GM19023 (cell line): ENCODE data around the gene YIF1A.
A peak's percentile ranks its signal among the peaks of the same experiment; 100 is the strongest.
"Not testable (repeated sequence)": the region's sequence is repeated elsewhere in the genome, so short reads cannot be mapped to it uniquely, and the experiment has no call there.

Source experiments
- ATAC-seq: cut with Tn5 transposase; IDR thresholded peaks from one replicate; pipeline ENCODE4 v1.9.1; 2021; ENCODE audit warnings: mild to moderate bottlenecking, moderate library complexity; ENCODE audit not compliant: unreplicated experiment

Gene YIF1A

DNA sequence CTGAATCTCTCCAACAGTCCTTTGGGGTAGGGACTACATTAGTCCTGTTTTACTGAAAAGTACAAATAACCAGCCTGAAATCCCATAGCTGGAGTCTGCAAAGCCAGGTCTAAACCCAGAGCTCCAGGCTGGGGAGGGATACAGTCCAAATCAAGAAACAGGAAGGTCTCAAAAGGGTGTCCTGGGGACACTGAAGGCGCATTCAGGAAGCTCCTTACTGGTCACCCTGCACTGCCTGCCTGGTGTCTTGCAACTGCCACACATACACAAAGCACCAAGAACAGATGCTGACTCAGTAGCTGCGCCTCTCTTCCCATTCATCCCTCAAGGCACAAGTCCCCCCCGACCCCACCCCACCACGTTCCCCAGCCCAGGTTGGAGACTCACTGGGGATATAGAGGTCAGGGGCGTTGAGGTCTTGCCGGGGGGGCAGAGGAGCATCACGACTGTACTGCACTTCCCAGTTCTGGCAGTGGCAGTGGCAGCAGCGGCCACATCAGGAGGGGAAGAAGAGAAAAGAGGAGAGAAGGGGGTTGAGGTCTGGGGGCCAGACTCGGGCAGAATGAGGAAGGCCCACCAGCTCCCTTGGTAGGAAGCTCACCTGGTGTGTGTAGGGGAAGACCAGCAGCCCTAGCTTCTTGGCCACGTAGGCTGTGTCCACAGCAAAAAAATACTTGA, 1.6 kb downstream of the YIF1A start:
- ATAC-seq: no peak

GRCh38 chr11:66286699-66287098, 2.2 kb downstream of the YIF1A start:
- no peak for ATAC-seq

DNA sequence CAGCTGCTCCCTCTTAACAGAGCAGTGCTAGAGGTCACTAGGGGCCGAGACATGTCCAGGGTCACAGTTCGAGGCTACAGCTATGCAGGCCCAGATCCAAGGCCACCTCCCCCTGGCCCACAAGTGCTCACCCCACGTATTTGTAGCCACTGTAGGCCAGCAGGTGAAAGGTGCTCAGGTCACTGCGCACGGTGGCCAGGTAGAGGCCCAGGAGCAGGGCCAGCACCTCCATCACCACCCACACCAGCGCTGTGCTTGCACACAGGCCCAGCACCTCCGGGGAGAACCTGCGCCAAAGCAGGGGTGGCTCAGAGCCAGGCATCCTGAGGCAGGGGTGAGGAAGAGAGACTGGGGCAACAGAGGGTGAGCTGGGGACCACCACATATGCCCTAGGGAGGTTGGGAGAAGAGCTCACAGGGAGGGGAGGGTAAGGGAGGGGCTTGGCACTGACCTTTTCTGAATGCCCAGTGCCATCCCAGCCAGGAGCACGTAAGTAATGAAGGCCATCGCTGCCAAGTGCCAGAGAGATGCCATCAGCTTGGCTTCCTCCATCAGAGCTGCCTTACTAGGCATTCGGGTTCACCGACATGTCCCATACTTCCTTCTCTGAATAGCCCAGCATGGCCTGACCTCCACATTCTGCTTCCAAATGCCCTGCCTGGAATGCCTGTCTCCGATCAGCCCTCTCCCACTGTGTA, 3.5 kb downstream of the YIF1A start:
- ATAC-seq: no peak

DNA sequence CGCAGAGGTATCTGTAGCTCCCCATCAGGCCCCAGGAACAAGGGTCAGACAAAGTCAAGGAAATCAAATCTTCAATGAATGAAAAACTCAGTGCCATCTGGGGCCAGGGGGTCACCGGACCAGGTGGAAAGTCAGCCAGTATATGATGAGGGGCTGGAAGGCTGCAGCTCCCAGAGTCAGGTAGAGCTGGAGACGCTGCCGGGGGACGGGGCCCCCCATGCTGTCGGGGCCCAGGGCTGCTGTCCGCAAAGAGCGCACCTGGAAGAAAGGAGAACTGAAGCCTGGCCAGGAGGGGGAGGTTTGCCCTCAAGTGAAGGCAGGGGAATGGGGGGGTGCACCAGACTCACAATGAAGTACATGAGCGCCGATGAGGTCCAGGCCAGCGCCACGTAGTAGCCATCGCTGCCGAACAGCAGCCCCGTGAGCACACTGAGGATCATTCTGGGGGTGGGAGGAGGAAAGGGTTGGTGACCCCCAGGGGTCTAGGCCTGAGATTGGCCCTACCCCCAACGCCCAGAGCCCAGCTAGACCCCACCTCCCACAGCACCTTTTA, 4.3 kb downstream of the YIF1A start:
- ATAC-seq: no peak

DNA sequence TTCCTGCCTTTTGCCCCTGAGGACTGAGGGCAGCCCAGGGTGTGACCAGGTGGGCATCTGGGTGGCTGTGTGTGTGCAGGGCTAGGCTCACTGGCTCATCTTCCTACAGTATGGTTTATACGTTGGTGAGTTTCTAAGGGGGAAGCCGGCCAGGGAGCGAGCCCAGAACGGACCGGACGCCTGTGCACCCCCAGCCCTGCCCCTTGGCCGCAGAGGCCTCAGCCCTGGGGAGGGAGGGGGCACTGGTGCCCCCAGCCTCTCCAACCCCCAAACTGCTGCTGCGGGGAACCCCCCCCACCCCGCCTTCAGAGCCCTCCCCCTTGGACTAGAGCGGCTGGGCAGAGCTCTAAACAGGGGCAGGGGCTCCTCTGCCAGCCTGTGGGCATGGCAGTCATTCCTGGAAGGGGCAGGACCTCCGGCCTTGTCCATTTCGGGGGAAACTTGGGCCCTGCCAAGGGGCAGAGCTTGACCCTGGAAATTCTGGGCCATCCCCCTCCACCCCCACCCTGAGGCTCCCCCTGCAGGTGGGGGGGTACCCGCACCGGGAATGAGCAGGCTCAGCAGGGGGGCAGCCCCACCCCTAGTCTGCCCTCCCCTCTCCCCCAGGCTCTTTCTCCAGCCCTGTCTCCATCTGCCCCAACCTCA, 5.4 kb downstream of the YIF1A start:
- no peak for ATAC-seq

DNA sequence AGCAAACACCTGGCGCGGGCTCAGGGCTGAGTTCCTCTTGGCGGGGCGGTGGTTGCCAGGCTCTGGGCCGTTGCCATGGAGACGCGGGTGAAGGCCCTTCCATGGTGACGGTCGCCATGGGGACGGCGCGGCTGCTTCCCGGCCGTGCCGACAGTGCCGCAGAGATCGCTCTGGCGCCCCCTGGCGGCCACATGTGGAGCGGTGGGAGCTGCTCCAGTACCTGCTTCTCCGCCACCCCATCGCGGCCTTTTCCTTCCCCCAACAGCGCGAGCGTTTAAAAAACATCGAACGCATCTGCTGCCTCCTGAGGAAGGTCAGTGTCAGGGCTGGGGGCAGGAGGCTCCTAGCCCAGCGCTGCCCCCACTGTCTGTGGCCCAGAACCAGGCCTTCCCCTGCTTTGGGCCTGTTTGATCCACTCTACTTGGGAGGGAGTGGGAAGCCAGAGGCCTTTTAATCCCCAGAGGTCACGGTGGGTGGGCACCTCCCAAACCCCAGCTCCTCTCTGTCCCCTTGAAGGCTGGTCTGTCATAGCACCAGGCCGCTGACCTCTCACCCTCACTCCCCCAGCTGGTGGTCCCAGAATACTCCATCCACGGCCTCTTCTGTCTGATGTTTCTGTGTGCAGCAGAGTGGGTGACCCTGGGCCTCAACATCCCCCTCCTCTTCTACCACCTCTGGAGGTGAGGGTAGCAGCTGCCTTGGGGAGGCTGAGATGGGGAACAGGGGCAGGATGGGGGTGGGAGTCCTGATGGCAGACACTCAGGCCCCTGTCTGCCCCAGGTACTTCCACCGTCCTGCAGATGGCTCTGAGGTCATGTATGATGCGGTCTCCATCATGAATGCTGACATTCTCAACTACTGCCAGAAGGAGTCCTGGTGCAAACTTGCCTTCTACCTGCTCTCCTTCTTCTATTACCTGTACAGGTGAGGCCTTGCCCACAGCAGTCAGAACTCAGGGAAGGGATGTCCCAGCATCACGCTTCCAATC, 6.2 kb downstream of the YIF1A start:
- peak; percentile 75 for ATAC-seq

- ATAC-seq: no peak
These were observed 7.0 kb downstream of the YIF1A start for GRCh38 chr11:66281776-66282467.

GRCh38 chr11:66281001-66281400, 7.9 kb downstream of the YIF1A start:
- no peak for ATAC-seq

GRCh38 chr11:66280428-66280827, 8.5 kb downstream of the YIF1A start:
- ATAC-seq: no peak

- ATAC-seq: no peak
These were observed 9.7 kb downstream of the YIF1A start for GRCh38 chr11:66279092-66279734.

DNA sequence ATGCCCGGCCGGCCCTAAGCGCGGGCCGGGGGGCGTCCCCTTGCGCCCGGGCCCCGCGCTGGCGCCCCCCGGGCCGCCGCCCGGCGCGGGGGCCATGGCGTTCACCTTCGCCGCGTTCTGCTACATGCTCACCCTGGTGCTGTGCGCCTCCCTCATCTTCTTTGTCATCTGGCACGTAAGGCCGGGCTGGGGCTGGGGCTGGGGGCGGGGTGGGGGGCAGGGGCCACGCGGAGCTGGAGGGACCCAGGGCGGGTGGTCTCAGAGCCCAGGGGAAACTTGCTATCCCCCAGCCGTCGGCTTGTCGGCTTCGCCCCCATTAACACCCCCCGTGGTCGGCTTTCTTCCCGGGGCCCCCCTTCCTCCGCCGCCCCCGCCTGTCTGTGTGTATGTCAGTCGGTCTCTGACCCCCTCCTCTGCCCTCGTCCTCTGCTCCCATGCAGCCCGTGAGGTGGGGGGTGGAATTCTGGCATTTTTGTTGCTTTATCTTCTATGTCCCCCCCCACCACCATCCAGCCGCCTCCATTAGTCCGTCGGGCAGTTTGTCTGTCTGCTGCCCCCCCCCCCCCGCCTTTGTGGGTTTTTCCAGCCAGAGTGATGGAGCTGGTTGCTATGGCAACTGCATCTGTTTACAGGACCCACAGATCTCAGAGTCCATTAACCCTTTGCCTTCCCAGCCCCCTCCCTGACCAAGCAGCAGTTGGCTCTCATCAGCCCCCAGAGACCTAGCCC, 10.4 kb downstream of the YIF1A start:
- ATAC-seq: no peak

GRCh38 chr11:66277471-66278362, 11.2 kb downstream of the YIF1A start, which contains the start of gene CNIH2:
CNIH2 (plus strand) TSS chr11:66278175; CDS start chr11:66278457, 282 bp downstream.
- ATAC-seq: no peak

DNA sequence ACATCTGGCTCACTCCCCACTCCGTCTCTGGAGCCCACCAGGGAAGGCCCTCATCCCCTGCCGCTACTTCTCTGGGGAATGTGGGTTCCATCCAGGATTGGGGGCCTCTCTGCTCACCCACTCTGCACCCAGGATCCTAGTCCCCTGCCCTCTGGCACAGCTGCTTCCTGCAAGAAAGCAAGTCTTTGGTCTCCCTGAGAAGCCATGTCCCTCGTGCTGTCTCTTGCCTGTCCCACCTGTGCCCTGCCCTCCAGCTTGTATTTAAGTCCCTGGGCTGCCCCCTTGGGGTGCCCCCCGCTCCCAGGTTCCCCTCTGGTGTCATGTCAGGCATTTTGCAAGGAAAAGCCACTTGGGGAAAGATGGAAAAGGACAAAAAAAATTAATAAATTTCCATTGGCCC, 11.9 kb downstream of the YIF1A start:
- ATAC-seq: not testable (repeated sequence)

- not testable (repeated sequence) for ATAC-seq
These were observed 12.3 kb downstream of the YIF1A start for GRCh38 chr11:66276619-66277018.

GRCh38 chr11:66275984-66276612, 12.8 kb downstream of the YIF1A start:
- no peak for ATAC-seq

GRCh38 chr11:66275396-66275795, 13.5 kb downstream of the YIF1A start:
- no peak for ATAC-seq

DNA sequence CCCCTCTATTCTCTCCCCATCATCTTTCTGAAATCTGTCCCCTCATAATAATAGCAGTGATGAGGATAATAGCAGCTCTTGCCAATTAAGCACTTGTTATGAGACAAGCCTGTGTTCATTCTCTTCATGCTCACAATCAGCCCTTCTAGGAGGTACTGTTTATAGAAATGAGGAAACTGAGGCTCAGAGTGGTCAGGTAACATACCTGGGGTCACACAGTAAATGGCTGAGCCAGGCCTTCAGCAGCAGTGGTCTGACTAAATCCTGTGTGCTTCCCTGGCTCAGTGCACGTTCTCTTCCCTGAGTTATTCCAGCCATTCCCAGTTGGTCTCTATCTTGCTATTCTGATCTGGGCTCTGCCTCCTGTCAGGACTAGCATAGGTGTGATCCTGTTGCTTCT, 14.7 kb downstream of the YIF1A start:
- ATAC-seq: no peak
